ENCODE results near the gene AKIRIN2. TPM values are rescaled to one million over a fixed set of nuclear protein-coding genes. Genes with fewer than 3 reads are reported as not detected.

The AKIRIN2 gene
- total and polyA plus RNA-seq, 2 of the 13 experiments (the other 11 are each of a cell fraction or from before 2014, with no cell fraction given): 15.6 to 23.4 TPM

DNA sequence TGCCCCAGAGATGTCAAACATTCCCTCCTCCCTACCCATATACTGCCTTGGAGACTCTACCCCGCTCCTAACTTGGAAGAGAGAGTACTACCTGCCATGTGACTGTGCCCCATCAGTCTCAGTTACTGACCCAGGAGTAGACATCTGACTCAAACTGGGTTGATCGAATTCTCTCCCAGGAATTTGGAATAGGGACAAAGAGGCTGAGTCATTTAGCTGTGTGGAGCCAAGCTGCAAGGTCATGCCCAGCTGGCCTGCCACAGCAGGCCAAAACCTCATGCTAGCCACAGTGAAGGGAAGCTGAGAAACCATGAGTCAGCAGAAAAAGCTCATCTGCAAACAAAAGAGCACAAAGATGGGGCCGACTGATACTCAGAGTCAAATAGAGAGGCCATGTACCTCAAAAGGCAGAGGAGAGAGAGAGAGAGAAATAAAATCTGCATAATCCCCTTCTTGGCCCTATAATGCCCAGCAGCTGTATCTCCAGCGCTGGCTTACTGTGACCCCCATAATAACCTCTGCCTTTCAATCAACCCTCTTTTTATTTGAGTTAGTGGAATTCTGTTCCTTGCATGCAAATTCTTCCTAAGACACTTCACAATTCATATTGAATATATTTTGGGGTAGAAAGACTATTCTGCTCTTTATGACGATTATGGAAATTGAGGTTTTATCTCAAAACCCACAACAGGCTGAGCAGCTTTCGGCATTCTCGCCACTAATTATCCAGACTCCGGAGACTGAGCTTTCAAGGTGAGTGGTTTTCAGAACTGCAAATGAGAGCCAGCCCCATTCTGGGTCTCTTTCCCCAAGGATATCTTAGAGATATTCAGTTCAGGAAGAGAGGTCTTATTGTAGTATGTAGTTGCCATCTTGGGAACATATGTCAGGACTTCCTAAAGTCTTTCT lies 21.4 kb upstream of the AKIRIN2 start (continued):
- TF ChIP-seq, protein P1, sequence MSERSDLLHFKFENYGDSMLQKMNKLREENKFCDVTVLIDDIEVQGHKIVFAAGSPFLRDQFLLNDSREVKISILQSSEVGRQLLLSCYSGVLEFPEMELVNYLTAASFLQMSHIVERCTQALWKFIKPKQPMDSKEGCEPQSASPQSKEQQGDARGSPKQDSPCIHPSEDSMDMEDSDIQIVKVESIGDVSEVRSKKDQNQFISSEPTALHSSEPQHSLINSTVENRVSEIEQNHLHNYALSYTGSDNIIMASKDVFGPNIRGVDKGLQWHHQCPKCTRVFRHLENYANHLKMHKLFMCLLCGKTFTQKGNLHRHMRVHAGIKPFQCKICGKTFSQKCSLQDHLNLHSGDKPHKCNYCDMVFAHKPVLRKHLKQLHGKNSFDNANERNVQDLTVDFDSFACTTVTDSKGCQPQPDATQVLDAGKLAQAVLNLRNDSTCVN (CRISPR knock-in tag; IDR thresholded peaks at IDR 0.05; ENCODE audit: borderline replicate concordance): no peak
- TF ChIP-seq SRF (IDR thresholded peaks at IDR 0.05; ENCODE audit: low read depth, low read length) (no peak), ZMAT3 (CRISPR knock-in tag; conservative IDR thresholded peaks at IDR 0.05) (no peak), NFE2 (CRISPR knock-in tag; IDR thresholded peaks at IDR 0.05) (peak; percentile 73), NFIB (CRISPR knock-in tag; IDR thresholded peaks at IDR 0.05; ENCODE audit: borderline replicate concordance) (no peak), YEATS2 (CRISPR knock-in tag; IDR thresholded peaks at IDR 0.05; ENCODE audit: borderline replicate concordance) (peak; percentile 44; the same call in 1 of the 2 replicates), NFKB2 (CRISPR knock-in tag; IDR thresholded peaks at IDR 0.05; ENCODE audit: borderline replicate concordance) (no peak), ZSCAN12 (CRISPR knock-in tag; IDR thresholded peaks at IDR 0.05) (no peak), ZFY (CRISPR knock-in tag; IDR thresholded peaks at IDR 0.05) (peak; percentile 71), HMG20A (CRISPR knock-in tag; IDR thresholded peaks at IDR 0.05; ENCODE audit: borderline replicate concordance) (no peak), RARA (CRISPR knock-in tag; IDR thresholded peaks at IDR 0.05) (no peak), ATRX (CRISPR knock-in tag; IDR thresholded peaks at IDR 0.05; ENCODE audit: borderline replicate concordance) (no peak), ZBTB39 (CRISPR knock-in tag; IDR thresholded peaks at IDR 0.05) (no peak), MIER2 (CRISPR knock-in tag; IDR thresholded peaks at IDR 0.05) (no peak), ZNF512 (CRISPR knock-in tag; IDR thresholded peaks at IDR 0.05) (no peak)
- TF ChIP-seq, protein P2, sequence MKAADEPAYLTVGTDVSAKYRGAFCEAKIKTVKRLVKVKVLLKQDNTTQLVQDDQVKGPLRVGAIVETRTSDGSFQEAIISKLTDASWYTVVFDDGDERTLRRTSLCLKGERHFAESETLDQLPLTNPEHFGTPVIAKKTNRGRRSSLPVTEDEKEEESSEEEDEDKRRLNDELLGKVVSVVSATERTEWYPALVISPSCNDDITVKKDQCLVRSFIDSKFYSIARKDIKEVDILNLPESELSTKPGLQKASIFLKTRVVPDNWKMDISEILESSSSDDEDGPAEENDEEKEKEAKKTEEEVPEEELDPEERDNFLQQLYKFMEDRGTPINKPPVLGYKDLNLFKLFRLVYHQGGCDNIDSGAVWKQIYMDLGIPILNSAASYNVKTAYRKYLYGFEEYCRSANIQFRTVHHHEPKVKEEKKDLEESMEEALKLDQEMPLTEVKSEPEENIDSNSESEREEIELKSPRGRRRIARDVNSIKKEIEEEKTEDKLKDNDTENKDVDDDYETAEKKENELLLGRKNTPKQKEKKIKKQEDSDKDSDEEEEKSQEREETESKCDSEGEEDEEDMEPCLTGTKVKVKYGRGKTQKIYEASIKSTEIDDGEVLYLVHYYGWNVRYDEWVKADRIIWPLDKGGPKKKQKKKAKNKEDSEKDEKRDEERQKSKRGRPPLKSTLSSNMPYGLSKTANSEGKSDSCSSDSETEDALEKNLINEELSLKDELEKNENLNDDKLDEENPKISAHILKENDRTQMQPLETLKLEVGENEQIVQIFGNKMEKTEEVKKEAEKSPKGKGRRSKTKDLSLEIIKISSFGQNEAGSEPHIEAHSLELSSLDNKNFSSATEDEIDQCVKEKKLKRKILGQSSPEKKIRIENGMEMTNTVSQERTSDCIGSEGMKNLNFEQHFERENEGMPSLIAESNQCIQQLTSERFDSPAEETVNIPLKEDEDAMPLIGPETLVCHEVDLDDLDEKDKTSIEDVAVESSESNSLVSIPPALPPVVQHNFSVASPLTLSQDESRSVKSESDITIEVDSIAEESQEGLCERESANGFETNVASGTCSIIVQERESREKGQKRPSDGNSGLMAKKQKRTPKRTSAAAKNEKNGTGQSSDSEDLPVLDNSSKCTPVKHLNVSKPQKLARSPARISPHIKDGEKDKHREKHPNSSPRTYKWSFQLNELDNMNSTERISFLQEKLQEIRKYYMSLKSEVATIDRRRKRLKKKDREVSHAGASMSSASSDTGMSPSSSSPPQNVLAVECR (CRISPR knock-in tag; IDR thresholded peaks at IDR 0.05; ENCODE audit: borderline replicate concordance): peak; percentile 19; the same call in 1 of the 2 replicates
